ENCODE data around the gene ACLY.

DNA sequence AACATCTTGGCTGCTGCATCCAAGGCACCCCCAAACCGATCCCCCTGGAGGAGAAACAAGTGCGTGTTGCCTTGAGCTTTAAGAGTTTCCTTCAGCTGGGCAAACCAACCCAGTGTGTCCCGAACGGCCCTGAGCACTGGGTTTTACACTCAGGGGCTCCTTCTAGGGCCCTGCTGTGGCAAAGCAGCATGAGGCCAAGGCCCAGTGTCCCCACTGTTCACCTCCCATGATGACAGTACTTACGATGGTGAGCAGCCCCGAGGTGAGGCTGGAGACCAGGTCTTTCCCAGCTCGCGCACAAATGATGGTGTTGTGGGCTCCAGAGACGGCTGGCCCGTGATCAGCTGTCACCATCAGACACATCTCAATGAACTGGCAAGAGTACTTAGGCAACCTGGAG lies 47.0 kb downstream of the ACLY start:
- TF ChIP-seq POLR2A (IDR thresholded peaks at IDR 0.05) (no peak), EP300 (IDR thresholded peaks at IDR 0.05) (no peak)
- TF ChIP-seq, protein P1, sequence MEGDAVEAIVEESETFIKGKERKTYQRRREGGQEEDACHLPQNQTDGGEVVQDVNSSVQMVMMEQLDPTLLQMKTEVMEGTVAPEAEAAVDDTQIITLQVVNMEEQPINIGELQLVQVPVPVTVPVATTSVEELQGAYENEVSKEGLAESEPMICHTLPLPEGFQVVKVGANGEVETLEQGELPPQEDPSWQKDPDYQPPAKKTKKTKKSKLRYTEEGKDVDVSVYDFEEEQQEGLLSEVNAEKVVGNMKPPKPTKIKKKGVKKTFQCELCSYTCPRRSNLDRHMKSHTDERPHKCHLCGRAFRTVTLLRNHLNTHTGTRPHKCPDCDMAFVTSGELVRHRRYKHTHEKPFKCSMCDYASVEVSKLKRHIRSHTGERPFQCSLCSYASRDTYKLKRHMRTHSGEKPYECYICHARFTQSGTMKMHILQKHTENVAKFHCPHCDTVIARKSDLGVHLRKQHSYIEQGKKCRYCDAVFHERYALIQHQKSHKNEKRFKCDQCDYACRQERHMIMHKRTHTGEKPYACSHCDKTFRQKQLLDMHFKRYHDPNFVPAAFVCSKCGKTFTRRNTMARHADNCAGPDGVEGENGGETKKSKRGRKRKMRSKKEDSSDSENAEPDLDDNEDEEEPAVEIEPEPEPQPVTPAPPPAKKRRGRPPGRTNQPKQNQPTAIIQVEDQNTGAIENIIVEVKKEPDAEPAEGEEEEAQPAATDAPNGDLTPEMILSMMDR (IDR thresholded peaks at IDR 0.05): no peak
